ENCODE results near the gene IRGQ.

IRGQ gene

DNA sequence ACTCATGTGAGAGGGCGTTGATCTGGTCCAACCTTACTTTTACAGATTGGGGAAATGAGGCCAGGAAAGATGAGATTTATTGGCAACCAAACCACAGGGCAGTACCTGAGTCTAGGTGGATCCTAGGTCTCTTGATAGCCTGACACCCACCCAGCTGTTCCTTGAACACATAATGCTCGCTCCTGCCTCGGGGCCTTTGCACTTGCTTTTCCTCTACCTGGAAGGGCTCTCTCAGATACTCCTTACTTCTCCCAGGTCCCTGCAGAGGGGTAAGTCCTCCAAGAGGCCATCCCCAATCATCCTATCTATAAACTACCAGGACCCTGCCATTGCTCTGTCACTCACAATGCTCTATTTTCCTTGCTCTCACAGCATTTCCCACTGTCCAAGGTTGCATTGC is 55.6 kb downstream of the IRGQ start:
- TF ChIP-seq RAD21 (IDR thresholded peaks at IDR 0.05; ENCODE audit: low read depth) (no peak), ZBTB7A (IDR thresholded peaks at IDR 0.05; ENCODE audit: low read depth) (no peak), NFIC (IDR thresholded peaks at IDR 0.05) (no peak), REST (IDR thresholded peaks at IDR 0.05; ENCODE audit: low read depth) (no peak), CREB1 (IDR thresholded peaks at IDR 0.05; ENCODE audit: low read depth) (no peak), EP300 (IDR thresholded peaks at IDR 0.05; ENCODE audit: borderline replicate concordance) (no peak), FOXM1 (IDR thresholded peaks at IDR 0.05; ENCODE audit: borderline replicate concordance, low read depth) (no peak), YY1 (IDR thresholded peaks at IDR 0.05; ENCODE audit: low read depth) (no peak), TCF12 (IDR thresholded peaks at IDR 0.05; ENCODE audit: low read depth) (no peak), EGR1 (IDR thresholded peaks at IDR 0.05) (no peak), MAX (IDR thresholded peaks at IDR 0.05) (no peak), TEAD4 (IDR thresholded peaks at IDR 0.05) (no peak), CEBPB (IDR thresholded peaks at IDR 0.05) (no peak), TAF1 (IDR thresholded peaks at IDR 0.05; ENCODE audit: low read depth) (no peak)
- TF ChIP-seq, protein P1, sequence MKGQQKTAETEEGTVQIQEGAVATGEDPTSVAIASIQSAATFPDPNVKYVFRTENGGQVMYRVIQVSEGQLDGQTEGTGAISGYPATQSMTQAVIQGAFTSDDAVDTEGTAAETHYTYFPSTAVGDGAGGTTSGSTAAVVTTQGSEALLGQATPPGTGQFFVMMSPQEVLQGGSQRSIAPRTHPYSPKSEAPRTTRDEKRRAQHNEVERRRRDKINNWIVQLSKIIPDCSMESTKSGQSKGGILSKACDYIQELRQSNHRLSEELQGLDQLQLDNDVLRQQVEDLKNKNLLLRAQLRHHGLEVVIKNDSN (IDR thresholded peaks at IDR 0.05): no peak

- no peak for TF ChIP-seq YY1 (IDR thresholded peaks at IDR 0.05; ENCODE audit: low read depth)
- TF ChIP-seq, protein P1 (IDR thresholded peaks at IDR 0.05): no peak
Observed at GRCh38 chr19:43538922-43539321, 57.0 kb downstream of the IRGQ start.

- TF ChIP-seq CEBPB (IDR thresholded peaks at IDR 0.05): no peak
- no peak for TF ChIP-seq MAX (IDR thresholded peaks at IDR 0.05)
- TF ChIP-seq, protein P1 (IDR thresholded peaks at IDR 0.05): no peak
- no peak for TF ChIP-seq CREB1 (IDR thresholded peaks at IDR 0.05; ENCODE audit: low read depth)
- TF ChIP-seq NFIC (IDR thresholded peaks at IDR 0.05): no peak
- no peak for TF ChIP-seq TCF12 (IDR thresholded peaks at IDR 0.05; ENCODE audit: low read depth)
- TF ChIP-seq YY1 (IDR thresholded peaks at IDR 0.05; ENCODE audit: low read depth): no peak
- no peak for TF ChIP-seq ZBTB7A (IDR thresholded peaks at IDR 0.05; ENCODE audit: low read depth)
- no peak for TF ChIP-seq EP300 (IDR thresholded peaks at IDR 0.05; ENCODE audit: borderline replicate concordance)
- TF ChIP-seq FOXM1 (IDR thresholded peaks at IDR 0.05; ENCODE audit: borderline replicate concordance, low read depth): no peak
- no peak for TF ChIP-seq TAF1 (IDR thresholded peaks at IDR 0.05; ENCODE audit: low read depth)
- no peak for TF ChIP-seq TEAD4 (IDR thresholded peaks at IDR 0.05)
- TF ChIP-seq EGR1 (IDR thresholded peaks at IDR 0.05): no peak
- TF ChIP-seq RAD21 (IDR thresholded peaks at IDR 0.05; ENCODE audit: low read depth): no peak
Observed at GRCh38 chr19:43534816-43535761, 60.8 kb downstream of the IRGQ start.
